Mesenchymal stem cell (in vitro differentiated cells and primary cell): ENCODE results near the gene FEN1.

Experiments
- DNase-seq: peaks from one replicate; pipeline ENCODE4 v3.0.0-alpha.2; 2013
- H2AFZ ChIP-seq: one replicate; pipeline ENCODE4 v1.6.1; 2013; ENCODE audit warnings: low read depth, mild to moderate bottlenecking, control low read depth, inconsistent platforms, low read length, moderate library complexity
- H2AK5ac ChIP-seq: 2 replicates; pipeline ENCODE4 v1.6.1; 2013; ENCODE audit warnings: low read length, moderate library complexity, mild to moderate bottlenecking, inconsistent platforms; ENCODE audit not compliant: severe bottlenecking
- H2BK120ac ChIP-seq: one replicate; pipeline ENCODE4 v1.6.1; 2013; ENCODE audit warnings: low read depth, mild to moderate bottlenecking, inconsistent platforms, low read length, moderate library complexity
- H2BK12ac ChIP-seq, 2 experiments: one replicate each; pipeline ENCODE4 v1.6.1; 2013; ENCODE audit warnings: inconsistent platforms in 2 of 2, low read length in 2 of 2, mild to moderate bottlenecking in 2 of 2, moderate library complexity in 2 of 2, control low read depth in 1 of 2
- H2BK15ac ChIP-seq: one replicate; pipeline ENCODE4 v1.6.1; 2013; ENCODE audit warnings: mild to moderate bottlenecking, low read depth, inconsistent platforms; ENCODE audit not compliant: poor library complexity, severe bottlenecking
- H2BK5ac ChIP-seq: 2 replicates; pipeline ENCODE4 v1.6.1; 2013; ENCODE audit warnings: low read depth, mild to moderate bottlenecking, low read length, control low read depth, inconsistent platforms; ENCODE audit not compliant: poor library complexity, severe bottlenecking
- H3K14ac ChIP-seq, 2 experiments: one replicate each; pipeline ENCODE4 v1.6.1; 2013; ENCODE audit warnings: inconsistent platforms in 2 of 2, low read length in 2 of 2, control low read depth in 1 of 2, mild to moderate bottlenecking in 1 of 2, moderate library complexity in 1 of 2
- H3K18ac ChIP-seq, 2 experiments: one replicate each; pipeline ENCODE4 v1.6.1; 2013; ENCODE audit warnings: inconsistent platforms in 2 of 2, low read length in 2 of 2, control low read depth in 1 of 2, low read depth in 1 of 2, mild to moderate bottlenecking in 1 of 2
- H3K23ac ChIP-seq, 2 experiments: one replicate each; pipeline ENCODE4 v1.6.1; 2013; ENCODE audit warnings: inconsistent platforms in 2 of 2, low read length in 2 of 2, mild to moderate bottlenecking in 2 of 2, moderate library complexity in 2 of 2, control low read depth in 1 of 2
- H3K27ac ChIP-seq: 2 replicates; pipeline ENCODE4 v1.5.1; 2013; ENCODE audit warnings: mild to moderate bottlenecking, moderate library complexity, low read length, control low read depth, inconsistent platforms; ENCODE audit not compliant: poor library complexity, severe bottlenecking
- H3K27me3 ChIP-seq, 2 experiments: 2 replicates each; pipeline versions ENCODE4 v1.6.1 to v1.7.0; 2013; ENCODE audit warnings: low read length in 2 of 2, mild to moderate bottlenecking in 2 of 2, moderate library complexity in 2 of 2, control low read depth in 1 of 2, inconsistent platforms in 1 of 2; ENCODE audit not compliant: control insufficient read depth in 1 of 2, insufficient read depth in 1 of 2
- H3K36me3 ChIP-seq, 2 experiments: 2 replicates each; pipeline versions ENCODE4 v1.6.1 to v1.7.0; 2013; ENCODE audit warnings: low read length in 2 of 2, control low read depth in 1 of 2, inconsistent platforms in 1 of 2, low read depth in 1 of 2, mild to moderate bottlenecking in 1 of 2; ENCODE audit not compliant: insufficient read depth in 2 of 2, control insufficient read depth in 1 of 2
- H3K4ac ChIP-seq, 2 experiments: one replicate each; pipeline ENCODE4 v1.6.1; 2013; ENCODE audit warnings: inconsistent platforms in 2 of 2, low read length in 2 of 2, mild to moderate bottlenecking in 2 of 2, moderate library complexity in 2 of 2, control low read depth in 1 of 2, low read depth in 1 of 2
- H3K4me1 ChIP-seq: 2 replicates; pipeline ENCODE4 v1.6.1; 2013; ENCODE audit warnings: low read depth, low read length, control low read depth; ENCODE audit not compliant: control insufficient read depth, insufficient read depth
- H3K4me2 ChIP-seq: 2 replicates; pipeline ENCODE4 v1.6.1; 2013; ENCODE audit warnings: low read length, mild to moderate bottlenecking, inconsistent platforms; ENCODE audit not compliant: poor library complexity, severe bottlenecking
- H3K4me3 ChIP-seq, 2 experiments: 2 replicates each; pipeline versions ENCODE4 v1.5.1 to v1.7.0; 2013; ENCODE audit warnings: low read length in 2 of 2, mild to moderate bottlenecking in 2 of 2, control low read depth in 1 of 2, low read depth in 1 of 2; ENCODE audit not compliant: insufficient read depth in 1 of 2
- H3K79me1 ChIP-seq: replicated peaks from 2 replicates; pipeline ENCODE4 v1.6.1; 2013; ENCODE audit warnings: mild to moderate bottlenecking, control low read depth, low read length, inconsistent platforms; ENCODE audit not compliant: poor library complexity, severe bottlenecking
- H3K9ac ChIP-seq: 2 replicates; pipeline ENCODE4 v1.7.0; 2013; ENCODE audit warnings: mild to moderate bottlenecking, low read length, moderate library complexity
- H3K9me3 ChIP-seq: 2 replicates; pipeline ENCODE4 v1.7.0; 2013; ENCODE audit warnings: mild to moderate bottlenecking, low read length; ENCODE audit not compliant: control insufficient read depth
- H4K8ac ChIP-seq: one replicate; pipeline ENCODE4 v1.6.1; 2013; ENCODE audit warnings: inconsistent platforms, mild to moderate bottlenecking, low read length, moderate library complexity
- H4K91ac ChIP-seq: one replicate; pipeline ENCODE4 v1.6.1; 2013; ENCODE audit warnings: mild to moderate bottlenecking, low read length, inconsistent platforms
- WGBS: methylation state at CpG from one replicate; pipeline ENCODE4 v1.1.7; 2013; ENCODE audit warnings: mixed read lengths; 5-methylcytosine and 5-hydroxymethylcytosine counted together

The FEN1 gene

DNA sequence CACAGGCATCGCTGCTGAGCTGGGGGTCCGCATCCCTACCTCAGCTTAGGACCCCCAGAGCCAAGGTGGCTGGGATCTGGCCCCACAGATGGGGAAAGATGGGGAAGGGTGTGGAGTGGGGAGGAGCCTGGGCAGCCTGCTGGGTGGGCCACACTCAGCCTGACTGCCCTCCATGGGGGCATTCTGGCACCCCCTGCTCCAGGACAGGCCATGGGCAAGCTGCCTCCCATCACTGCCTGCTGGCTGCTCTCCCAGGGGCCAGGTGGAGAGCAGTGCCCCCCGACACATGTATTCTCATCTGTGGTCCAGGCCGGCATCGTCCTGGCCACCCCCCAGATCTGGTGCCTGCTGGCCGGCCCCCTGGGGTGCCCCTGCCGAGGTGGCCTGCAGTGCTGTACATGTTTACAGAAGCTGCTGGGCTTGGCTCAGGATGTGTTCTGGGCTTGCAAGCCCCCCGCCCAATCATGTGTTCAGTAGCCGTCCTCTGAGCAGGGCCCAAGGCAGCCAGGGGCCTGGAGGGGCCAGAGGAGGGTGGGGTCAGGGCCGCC is 48.0 kb upstream of the FEN1 start:
- H2BK12ac ChIP-seq = no peak overlapping the region
- no peak overlapping the region for H3K9ac ChIP-seq
- no peak overlapping the region for H2BK15ac ChIP-seq
- H2BK5ac ChIP-seq = no peak overlapping the region
- H3K23ac ChIP-seq = no peak overlapping the region
- peaks cover 0 to 19% of the 10 kb centered on the region in 2 experiments for H3K27me3 ChIP-seq
- H3K18ac ChIP-seq = no peak overlapping the region
- WGBS = 84% methylated on average over 9 of the region's 10 CpGs
- H3K4me2 ChIP-seq = no peak overlapping the region
- peaks cover 9 to 48% of the 10 kb centered on the region in 2 experiments for H3K36me3 ChIP-seq
- H3K4me1 ChIP-seq = peaks cover 38% of the 10 kb centered on the region
- H3K14ac ChIP-seq = no peak overlapping the region
- no peak for DNase-seq
- H4K91ac ChIP-seq = no peak overlapping the region
- no peaks in the 10 kb centered on the region for H3K9me3 ChIP-seq
- no peak overlapping the region for H3K27ac ChIP-seq
- no peak overlapping the region for H2BK120ac ChIP-seq
- no peak overlapping the region for H4K8ac ChIP-seq
- H2AFZ ChIP-seq = no peak overlapping the region
- no peak overlapping the region for H3K4ac ChIP-seq
- no peak overlapping the region for H2AK5ac ChIP-seq
- no peak overlapping the region for H3K4me3 ChIP-seq
- H3K79me1 ChIP-seq = no peaks in the 10 kb centered on the region

DNA sequence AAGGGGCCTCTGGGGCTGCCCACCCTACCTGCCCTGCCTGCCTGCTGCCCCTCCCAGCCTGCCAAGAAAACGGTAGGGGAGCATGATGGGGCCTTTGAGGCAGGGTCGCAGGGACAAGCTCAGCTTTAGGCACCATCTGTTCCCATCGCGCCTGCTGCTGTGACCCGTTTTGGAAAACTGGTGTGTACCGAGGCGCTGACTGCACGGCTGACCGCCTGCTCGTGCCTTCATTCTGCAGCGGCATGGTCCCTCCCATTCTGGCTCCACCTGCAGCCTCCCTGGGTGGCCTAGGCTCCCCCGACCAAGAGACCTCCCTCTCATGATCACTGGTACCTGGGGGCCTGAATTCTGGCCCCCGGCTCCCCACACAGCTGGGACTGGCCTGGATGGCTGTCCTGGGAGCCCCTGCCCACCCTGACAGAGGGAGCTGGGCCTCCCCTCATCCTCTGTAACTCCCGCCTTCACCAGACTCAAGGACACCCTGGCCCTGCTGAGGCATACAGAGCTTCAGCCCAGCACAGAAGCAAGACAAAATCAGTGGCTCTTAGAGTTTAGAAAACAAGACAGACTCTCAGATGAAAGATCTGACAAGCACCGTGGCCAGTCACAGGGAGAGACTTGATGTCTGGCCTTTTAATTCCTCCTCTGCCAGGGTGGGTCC is 46.8 kb upstream of the FEN1 start:
- no peak overlapping the region for H3K9ac ChIP-seq
- H3K79me1 ChIP-seq = no peaks in the 10 kb centered on the region
- H3K14ac ChIP-seq = no peak overlapping the region
- no peak overlapping the region for H3K23ac ChIP-seq
- no peak overlapping the region for H4K91ac ChIP-seq
- no peak overlapping the region for H2BK15ac ChIP-seq
- no peak overlapping the region for H3K4me2 ChIP-seq
- no peak overlapping the region for H2BK12ac ChIP-seq
- no peak overlapping the region for H4K8ac ChIP-seq
- no peak overlapping the region for H3K27ac ChIP-seq
- H3K36me3 ChIP-seq = peaks cover 9 to 36% of the 10 kb centered on the region in 2 experiments
- no peak for DNase-seq
- H2BK5ac ChIP-seq = no peak overlapping the region
- WGBS = 84% methylated on average over 15 of the region's 15 CpGs
- H2AK5ac ChIP-seq = no peak overlapping the region
- no peak overlapping the region for H3K4me3 ChIP-seq
- H3K4me1 ChIP-seq = peaks cover 42% of the 10 kb centered on the region
- no peak overlapping the region for H2AFZ ChIP-seq
- no peak overlapping the region for H2BK120ac ChIP-seq
- no peak overlapping the region for H3K4ac ChIP-seq
- H3K9me3 ChIP-seq = no peaks in the 10 kb centered on the region
- no peak overlapping the region for H3K18ac ChIP-seq
- peaks cover 0 to 19% of the 10 kb centered on the region in 2 experiments for H3K27me3 ChIP-seq

DNA sequence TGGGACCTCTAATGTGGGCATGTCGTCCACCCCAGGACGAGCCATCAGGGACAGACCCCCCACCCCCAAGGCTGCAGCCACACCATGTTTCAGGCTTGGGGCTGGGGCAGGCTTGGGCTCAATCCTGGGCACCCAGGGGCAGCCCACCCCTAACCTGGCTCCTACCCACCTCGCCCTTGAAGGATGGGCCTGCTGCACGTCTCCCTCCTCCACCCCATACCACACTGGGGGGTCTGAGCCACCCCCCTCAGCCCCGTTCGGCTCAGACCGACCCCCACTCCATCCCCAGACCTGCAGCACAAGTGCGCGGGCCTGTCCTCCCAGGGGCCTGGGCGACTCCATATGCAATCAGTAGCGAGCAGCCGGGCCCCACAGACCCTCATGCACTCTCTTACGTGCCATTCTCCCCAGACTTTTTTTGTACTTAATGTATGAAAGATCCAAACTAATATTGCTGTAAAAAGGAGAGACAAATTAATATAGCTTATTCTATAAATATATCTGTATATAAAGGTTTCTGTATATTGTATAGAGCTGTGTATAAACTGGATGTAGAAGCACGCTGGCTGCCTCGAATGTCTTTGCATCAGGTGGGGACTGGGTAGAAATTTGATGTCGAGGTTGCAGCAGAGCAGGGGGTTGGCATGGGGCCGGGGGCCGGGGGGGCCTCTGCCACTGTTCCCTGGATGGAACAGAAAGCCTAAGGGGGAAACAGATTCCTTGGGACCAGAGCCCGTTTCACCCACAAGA is 46.1 kb upstream of the FEN1 start:
- DNase-seq = no peak
- Histone ChIP-seq H3K4me1 (peaks cover 42% of the 10 kb centered on the region), H3K4me2 (no peak overlapping the region), H3K9me3 (no peaks in the 10 kb centered on the region), H3K9ac (no peak overlapping the region), H3K4ac (no peak overlapping the region), H3K4me3 (no peak overlapping the region), H2BK15ac (no peak overlapping the region), H2BK12ac (no peak overlapping the region), H2BK120ac (no peak overlapping the region), H3K14ac (no peak overlapping the region), H2AFZ (no peak overlapping the region), H3K79me1 (no peaks in the 10 kb centered on the region), H3K23ac (no peak overlapping the region), H2BK5ac (no peak overlapping the region), H4K8ac (peak overlapping the region; percentile 41), H3K27ac (no peak overlapping the region), H3K36me3 (peaks cover 6 to 31% of the 10 kb centered on the region in 2 experiments), H4K91ac (no peak overlapping the region), H3K27me3 (peaks cover 0 to 19% of the 10 kb centered on the region in 2 experiments), H3K18ac (no peak overlapping the region), H2AK5ac (no peak overlapping the region)
- 83% methylated on average over 16 of the region's 19 CpGs for WGBS
